Measurements from ENCODE around the gene ELMO1.

The ELMO1 gene

GRCh38 chr7:36944838-36945237, 503.8 kb downstream of the ELMO1 start:
- no peak for DNase-seq
- TF ChIP-seq GATA1 (IDR thresholded peaks at IDR 0.05; ENCODE audit: low read depth, low read length) (no peak), POLR2A (IDR thresholded peaks at IDR 0.05; ENCODE audit: low read length) (no peak)

- DNase-seq = no peak
- TF ChIP-seq GATA1 (IDR thresholded peaks at IDR 0.05; ENCODE audit: low read depth, low read length) (no peak), POLR2A (IDR thresholded peaks at IDR 0.05; ENCODE audit: low read length) (no peak)
Observed at GRCh38 chr7:36943591-36944435, 504.9 kb downstream of the ELMO1 start.

GRCh38 chr7:36942955-36943354, 505.7 kb downstream of the ELMO1 start:
- TF ChIP-seq POLR2A (IDR thresholded peaks at IDR 0.05; ENCODE audit: low read length) (no peak), GATA1 (IDR thresholded peaks at IDR 0.05; ENCODE audit: low read depth, low read length) (no peak)
- no peak for DNase-seq

GRCh38 chr7:36942541-36942940, 506.1 kb downstream of the ELMO1 start:
- no peak for DNase-seq
- TF ChIP-seq GATA1 (IDR thresholded peaks at IDR 0.05; ENCODE audit: low read depth, low read length) (no peak), POLR2A (IDR thresholded peaks at IDR 0.05; ENCODE audit: low read length) (no peak)

GRCh38 chr7:36942025-36942424, 506.6 kb downstream of the ELMO1 start:
- no peak for TF ChIP-seq POLR2A (IDR thresholded peaks at IDR 0.05; ENCODE audit: low read length)
- TF ChIP-seq GATA1 (IDR thresholded peaks at IDR 0.05; ENCODE audit: low read depth, low read length) = no peak
- no peak for DNase-seq

- TF ChIP-seq POLR2A (IDR thresholded peaks at IDR 0.05; ENCODE audit: low read length) = no peak
- TF ChIP-seq GATA1 (IDR thresholded peaks at IDR 0.05; ENCODE audit: low read depth, low read length) = no peak
- no peak for DNase-seq
Observed at GRCh38 chr7:36941359-36941758, 507.3 kb downstream of the ELMO1 start.

- no peak for DNase-seq
- TF ChIP-seq GATA1 (IDR thresholded peaks at IDR 0.05; ENCODE audit: low read depth, low read length) (no peak), POLR2A (IDR thresholded peaks at IDR 0.05; ENCODE audit: low read length) (no peak)
Observed at GRCh38 chr7:36939816-36940215, 508.8 kb downstream of the ELMO1 start.

GRCh38 chr7:36937754-36938563, 510.7 kb downstream of the ELMO1 start:
- no peak for DNase-seq
- no peak for TF ChIP-seq POLR2A (IDR thresholded peaks at IDR 0.05; ENCODE audit: low read length)
- TF ChIP-seq GATA1 (IDR thresholded peaks at IDR 0.05; ENCODE audit: low read depth, low read length) = no peak

GRCh38 chr7:36931892-36932291, 516.8 kb downstream of the ELMO1 start:
- DNase-seq = no peak
- no peak for TF ChIP-seq POLR2A (IDR thresholded peaks at IDR 0.05; ENCODE audit: low read length)

- TF ChIP-seq POLR2A (IDR thresholded peaks at IDR 0.05; ENCODE audit: low read length) = no peak
- no peak for TF ChIP-seq GATA1 (IDR thresholded peaks at IDR 0.05; ENCODE audit: low read depth, low read length)
- DNase-seq = no peak
Observed at GRCh38 chr7:36929791-36930190, 518.9 kb downstream of the ELMO1 start.

- TF ChIP-seq POLR2A (IDR thresholded peaks at IDR 0.05; ENCODE audit: low read length) = no peak
- no peak for TF ChIP-seq GATA1 (IDR thresholded peaks at IDR 0.05; ENCODE audit: low read depth, low read length)
- peak in 1 of 2 experiments; percentile 51 for DNase-seq
Observed at GRCh38 chr7:36928718-36929117, 519.9 kb downstream of the ELMO1 start.

- peak; percentile 62 to 86 for DNase-seq
- TF ChIP-seq GATA1 (IDR thresholded peaks at IDR 0.05; ENCODE audit: low read depth, low read length) (no peak), POLR2A (IDR thresholded peaks at IDR 0.05; ENCODE audit: low read length) (no peak)
Observed at GRCh38 chr7:36928311-36928710, 520.4 kb downstream of the ELMO1 start.

- no peak for TF ChIP-seq POLR2A (IDR thresholded peaks at IDR 0.05; ENCODE audit: low read length)
- TF ChIP-seq GATA1 (IDR thresholded peaks at IDR 0.05; ENCODE audit: low read depth, low read length) = no peak
- DNase-seq = no peak
Observed at GRCh38 chr7:36925691-36926090, 523.0 kb downstream of the ELMO1 start.

- no peak for TF ChIP-seq GATA1 (IDR thresholded peaks at IDR 0.05; ENCODE audit: low read depth, low read length)
- TF ChIP-seq POLR2A (IDR thresholded peaks at IDR 0.05; ENCODE audit: low read length) = no peak
- DNase-seq = no peak
Observed at GRCh38 chr7:36925207-36925606, 523.5 kb downstream of the ELMO1 start.
